Neuronal stem cell (in vitro differentiated cells): ENCODE results near the gene PLSCR1.

Experiments
- DNase-seq: peaks from one replicate; pipeline ENCODE4 v3.0.0-alpha.2; 2013; ENCODE audit warnings: low spot score
- H2AFZ ChIP-seq: one replicate; pipeline ENCODE4 v1.6.1; 2013; ENCODE audit warnings: mild to moderate bottlenecking, low read length, inconsistent platforms
- H2AK5ac ChIP-seq: 2 replicates; pipeline ENCODE4 v1.6.1; 2013; ENCODE audit warnings: low read depth, mild to moderate bottlenecking, inconsistent platforms, low read length, moderate library complexity, mixed read lengths
- H2BK120ac ChIP-seq: 2 replicates; pipeline ENCODE4 v1.6.1; 2013; ENCODE audit warnings: low read depth, mild to moderate bottlenecking, inconsistent platforms, low read length, moderate library complexity, mixed read lengths
- H2BK12ac ChIP-seq: one replicate; pipeline ENCODE4 v1.6.1; 2013; ENCODE audit warnings: low read length, inconsistent platforms
- H2BK15ac ChIP-seq: 2 replicates; pipeline ENCODE4 v1.6.1; 2013; ENCODE audit warnings: mild to moderate bottlenecking, low read length, inconsistent platforms, mixed read lengths
- H2BK5ac ChIP-seq: one replicate; pipeline ENCODE4 v1.6.1; 2013; ENCODE audit warnings: inconsistent platforms, mild to moderate bottlenecking, low read length, moderate library complexity
- H3K14ac ChIP-seq: one replicate; pipeline ENCODE4 v1.6.1; 2013; ENCODE audit warnings: low read length, inconsistent platforms
- H3K18ac ChIP-seq: 2 replicates; pipeline ENCODE4 v1.6.1; 2013; ENCODE audit warnings: low read length, inconsistent platforms
- H3K23ac ChIP-seq: 2 replicates; pipeline ENCODE4 v1.6.1; 2013; ENCODE audit warnings: low read depth, mild to moderate bottlenecking, mixed read lengths, low read length, inconsistent platforms; ENCODE audit not compliant: poor library complexity
- H3K27ac ChIP-seq: replicated peaks from 3 replicates; pipeline ENCODE4 v1.5.1; 2013; ENCODE audit warnings: low read length, inconsistent platforms
- H3K27me3 ChIP-seq, 3 experiments: 2 replicates each; pipeline ENCODE4 v1.6.1; 2013; ENCODE audit warnings: low read length in 3 of 3, mild to moderate bottlenecking in 2 of 3, inconsistent platforms in 1 of 3, low read depth in 1 of 3, mixed read lengths in 1 of 3, moderate library complexity in 1 of 3; ENCODE audit not compliant: control insufficient read depth in 3 of 3, insufficient read depth in 3 of 3
- H3K36me3 ChIP-seq, 2 donors: replicated peaks in 1 of 2; 2 replicates each; pipeline ENCODE4 v1.6.1; 2013; ENCODE audit warnings: low read length in 2 of 2; ENCODE audit not compliant: control insufficient read depth in 2 of 2, insufficient read depth in 2 of 2
- H3K4ac ChIP-seq: 2 replicates; pipeline ENCODE4 v1.6.1; 2013; ENCODE audit warnings: inconsistent platforms, mild to moderate bottlenecking, low read length, moderate library complexity
- H3K4me1 ChIP-seq, 2 donors: 1 replicate in 1 of 2; 2 replicates in 1 of 2; pipeline ENCODE4 v1.6.1; 2013; ENCODE audit warnings: low read length in 2 of 2, low read depth in 1 of 2; ENCODE audit not compliant: control insufficient read depth in 2 of 2, insufficient read depth in 1 of 2
- H3K4me2 ChIP-seq: one replicate; pipeline ENCODE4 v1.6.1; 2013; ENCODE audit warnings: mild to moderate bottlenecking, low read length, inconsistent platforms; ENCODE audit not compliant: insufficient read depth, poor library complexity, severe bottlenecking
- H3K4me3 ChIP-seq, 2 donors: 2 replicates each; pipeline ENCODE4 v1.5.1; 2013; ENCODE audit warnings: low read length in 2 of 2, mild to moderate bottlenecking in 2 of 2, inconsistent platforms in 1 of 2, moderate library complexity in 1 of 2
- H3K79me1 ChIP-seq: one replicate; pipeline ENCODE4 v1.6.1; 2013; ENCODE audit warnings: low read depth, mild to moderate bottlenecking, inconsistent platforms, low read length, moderate library complexity
- H3K9ac ChIP-seq: one replicate; pipeline ENCODE4 v1.6.1; 2013; ENCODE audit warnings: mild to moderate bottlenecking, low read depth, low read length, inconsistent platforms; ENCODE audit not compliant: poor library complexity
- H3K9me3 ChIP-seq, 2 donors: replicated peaks in 1 of 2; 2 replicates each; pipeline versions ENCODE3 to v1.6.1; 2013; ENCODE audit warnings: low read length in 2 of 2, mild to moderate bottlenecking in 2 of 2, inconsistent platforms in 1 of 2, low read depth in 1 of 2, mixed read lengths in 1 of 2, moderate library complexity in 1 of 2; ENCODE audit not compliant: control insufficient read depth in 2 of 2, insufficient read depth in 1 of 2
- H4K8ac ChIP-seq: one replicate; pipeline ENCODE4 v1.6.1; 2013; ENCODE audit warnings: low read depth, mild to moderate bottlenecking, inconsistent platforms, low read length, moderate library complexity
- H4K91ac ChIP-seq: one replicate; pipeline ENCODE4 v1.6.1; 2013; ENCODE audit warnings: low read length, low read depth, mild to moderate bottlenecking, inconsistent platforms; ENCODE audit not compliant: poor library complexity
- WGBS, 2 donors: extraction: QIAGEN DNeasy Blood & Tissue Kit; methylation state at CpG; one replicate each; pipeline ENCODE4 v1.1.7; 2013; ENCODE audit warnings: missing lambda C conversion rate in 2 of 2, mixed read lengths in 1 of 2; ENCODE audit not compliant: insufficient read length in 2 of 2, insufficient replicate concordance in 1 of 2; ENCODE audit errors: extremely low coverage in 2 of 2; 5-methylcytosine and 5-hydroxymethylcytosine counted together

Gene PLSCR1

GRCh38 chr3:146493761-146494160 is 50.6 kb downstream of the PLSCR1 start:
- WGBS, 2 donors = no CpG with 5 or more reads among the region's 2 CpGs
- no peak for DNase-seq
- Histone ChIP-seq H3K4ac (no peak overlapping the region), H3K18ac (no peak overlapping the region), H2AK5ac (no peak overlapping the region), H2BK12ac (no peak overlapping the region), H2AFZ (no peak overlapping the region), H3K9ac (no peak overlapping the region), H3K4me2 (no peak overlapping the region), H2BK15ac (no peak overlapping the region), H3K14ac (no peak overlapping the region), H3K36me3 (no peaks in the 10 kb centered on the region), H3K9me3 (no peaks in the 10 kb centered on the region), H3K27me3 (no peaks in the 10 kb centered on the region), H3K27ac (no peak overlapping the region), H2BK120ac (no peak overlapping the region), H4K91ac (no peak overlapping the region), H2BK5ac (no peak overlapping the region), H3K23ac (no peak overlapping the region), H3K79me1 (no peaks in the 10 kb centered on the region), H3K4me1 (no peaks in the 10 kb centered on the region), H4K8ac (no peak overlapping the region), H3K4me3 (no peak overlapping the region)

GRCh38 chr3:146493221-146493620 is 51.2 kb downstream of the PLSCR1 start:
- Histone ChIP-seq H3K23ac (no peak overlapping the region), H2BK15ac (no peak overlapping the region), H3K4me1 (no peaks in the 10 kb centered on the region), H3K4me2 (no peak overlapping the region), H3K18ac (no peak overlapping the region), H3K79me1 (no peaks in the 10 kb centered on the region), H3K9ac (no peak overlapping the region), H2BK5ac (no peak overlapping the region), H2BK12ac (no peak overlapping the region), H3K4ac (no peak overlapping the region), H3K36me3 (no peaks in the 10 kb centered on the region), H3K4me3 (no peak overlapping the region), H2AFZ (no peak overlapping the region), H3K27ac (no peak overlapping the region), H3K9me3 (no peaks in the 10 kb centered on the region), H4K91ac (no peak overlapping the region), H4K8ac (no peak overlapping the region), H2BK120ac (no peak overlapping the region), H3K14ac (no peak overlapping the region), H2AK5ac (no peak overlapping the region), H3K27me3 (no peaks in the 10 kb centered on the region)
- WGBS, 2 donors = no CpG with 5 or more reads among the region's 2 CpGs
- no peak for DNase-seq

- H2BK15ac ChIP-seq = no peak overlapping the region
- H2AK5ac ChIP-seq = no peak overlapping the region
- no CpG with 5 or more reads among the region's 2 CpGs for WGBS, 2 donors
- H4K91ac ChIP-seq = no peak overlapping the region
- no peak overlapping the region for H3K27ac ChIP-seq
- no peak overlapping the region for H2AFZ ChIP-seq
- H3K27me3 ChIP-seq = no peaks in the 10 kb centered on the region
- H3K23ac ChIP-seq = no peak overlapping the region
- H3K36me3 ChIP-seq = no peaks in the 10 kb centered on the region
- no peak overlapping the region for H3K14ac ChIP-seq
- H2BK120ac ChIP-seq = no peak overlapping the region
- H4K8ac ChIP-seq = no peak overlapping the region
- H2BK5ac ChIP-seq = no peak overlapping the region
- no peak overlapping the region for H3K18ac ChIP-seq
- no peak overlapping the region for H3K4me3 ChIP-seq
- H3K4me2 ChIP-seq = no peak overlapping the region
- no peak overlapping the region for H3K4ac ChIP-seq
- no peaks in the 10 kb centered on the region for H3K79me1 ChIP-seq
- DNase-seq = no peak
- H3K4me1 ChIP-seq = no peaks in the 10 kb centered on the region
- no peak overlapping the region for H3K9ac ChIP-seq
- no peaks in the 10 kb centered on the region for H3K9me3 ChIP-seq
- no peak overlapping the region for H2BK12ac ChIP-seq
Observed at GRCh38 chr3:146491303-146491702, 53.1 kb downstream of the PLSCR1 start.

- no peak overlapping the region for H3K9ac ChIP-seq
- H2BK12ac ChIP-seq = no peak overlapping the region
- no peaks in the 10 kb centered on the region for H3K79me1 ChIP-seq
- no peak overlapping the region for H4K8ac ChIP-seq
- DNase-seq = no peak
- no peak overlapping the region for H3K4me2 ChIP-seq
- no peaks in the 10 kb centered on the region for H3K9me3 ChIP-seq
- H2BK5ac ChIP-seq = no peak overlapping the region
- no peaks in the 10 kb centered on the region for H3K36me3 ChIP-seq
- no peak overlapping the region for H3K4ac ChIP-seq
- H2BK120ac ChIP-seq = no peak overlapping the region
- H4K91ac ChIP-seq = no peak overlapping the region
- H3K27ac ChIP-seq = no peak overlapping the region
- H3K4me1 ChIP-seq = no peaks in the 10 kb centered on the region
- no peaks in the 10 kb centered on the region for H3K27me3 ChIP-seq
- no peak overlapping the region for H3K14ac ChIP-seq
- H3K23ac ChIP-seq = no peak overlapping the region
- no peak overlapping the region for H3K18ac ChIP-seq
- H2BK15ac ChIP-seq = no peak overlapping the region
- H2AK5ac ChIP-seq = no peak overlapping the region
- H3K4me3 ChIP-seq = no peak overlapping the region
- H2AFZ ChIP-seq = no peak overlapping the region
Observed at GRCh38 chr3:146485297-146485696, 59.1 kb downstream of the PLSCR1 start.
